NCI-H748 (cell line): ENCODE data around the gene RASSF1.
A peak's percentile ranks its signal among the peaks of the same experiment; 100 is the strongest.

Experiments used
- DNase-seq: peaks from one replicate; lab custom pipeline; 2025; ENCODE audit not compliant: unreplicated experiment; lab: John Stamatoyannopoulos, UW

Gene RASSF1, protein sequence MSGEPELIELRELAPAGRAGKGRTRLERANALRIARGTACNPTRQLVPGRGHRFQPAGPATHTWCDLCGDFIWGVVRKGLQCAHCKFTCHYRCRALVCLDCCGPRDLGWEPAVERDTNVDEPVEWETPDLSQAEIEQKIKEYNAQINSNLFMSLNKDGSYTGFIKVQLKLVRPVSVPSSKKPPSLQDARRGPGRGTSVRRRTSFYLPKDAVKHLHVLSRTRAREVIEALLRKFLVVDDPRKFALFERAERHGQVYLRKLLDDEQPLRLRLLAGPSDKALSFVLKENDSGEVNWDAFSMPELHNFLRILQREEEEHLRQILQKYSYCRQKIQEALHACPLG

GRCh38 chr3:50340448-50341329 is at the start of gene RASSF1:
TSS of gene RASSF1 (minus strand) at chr3:50340836. CDS start at chr3:50340805, 31 bp downstream.
- no peak for DNase-seq

GRCh38 chr3:50389414-50389767 is 48.8 kb upstream of the RASSF1 start:
- DNase-seq, result no peak

DNA sequence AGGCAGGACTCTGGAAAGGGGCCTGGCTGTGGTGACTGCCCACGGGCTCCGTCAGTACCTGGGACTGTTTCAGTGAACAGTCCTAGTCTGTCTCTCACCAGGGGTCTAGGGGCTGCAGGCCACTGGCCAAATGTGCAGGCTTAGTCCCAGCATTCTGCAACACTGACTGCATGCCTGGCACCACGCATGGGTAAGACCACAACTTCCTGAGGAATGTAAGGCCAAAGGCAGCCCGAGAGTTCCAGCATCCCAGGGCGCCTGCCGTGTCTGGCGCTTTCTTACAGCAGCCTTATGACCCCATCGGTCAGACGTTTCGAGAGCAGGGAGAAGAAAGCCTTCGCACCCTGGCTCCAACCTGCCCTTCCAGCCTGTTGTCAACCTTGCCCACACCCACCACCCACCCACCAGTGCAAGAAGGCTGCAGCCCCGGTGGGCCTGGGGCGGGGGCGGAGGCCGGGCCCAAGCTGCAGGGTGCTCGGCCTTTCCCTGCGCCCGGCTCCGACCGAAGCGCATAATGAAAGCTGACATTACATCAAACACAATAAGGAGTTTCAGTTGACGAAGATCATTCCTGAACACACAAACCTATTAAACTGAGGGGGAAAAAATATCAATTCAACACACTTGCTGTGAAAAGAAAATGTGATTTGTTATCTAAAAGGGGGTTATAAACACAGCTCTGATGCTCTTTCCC is 48.2 kb upstream of the RASSF1 start:
- DNase-seq, result no peak

DNA sequence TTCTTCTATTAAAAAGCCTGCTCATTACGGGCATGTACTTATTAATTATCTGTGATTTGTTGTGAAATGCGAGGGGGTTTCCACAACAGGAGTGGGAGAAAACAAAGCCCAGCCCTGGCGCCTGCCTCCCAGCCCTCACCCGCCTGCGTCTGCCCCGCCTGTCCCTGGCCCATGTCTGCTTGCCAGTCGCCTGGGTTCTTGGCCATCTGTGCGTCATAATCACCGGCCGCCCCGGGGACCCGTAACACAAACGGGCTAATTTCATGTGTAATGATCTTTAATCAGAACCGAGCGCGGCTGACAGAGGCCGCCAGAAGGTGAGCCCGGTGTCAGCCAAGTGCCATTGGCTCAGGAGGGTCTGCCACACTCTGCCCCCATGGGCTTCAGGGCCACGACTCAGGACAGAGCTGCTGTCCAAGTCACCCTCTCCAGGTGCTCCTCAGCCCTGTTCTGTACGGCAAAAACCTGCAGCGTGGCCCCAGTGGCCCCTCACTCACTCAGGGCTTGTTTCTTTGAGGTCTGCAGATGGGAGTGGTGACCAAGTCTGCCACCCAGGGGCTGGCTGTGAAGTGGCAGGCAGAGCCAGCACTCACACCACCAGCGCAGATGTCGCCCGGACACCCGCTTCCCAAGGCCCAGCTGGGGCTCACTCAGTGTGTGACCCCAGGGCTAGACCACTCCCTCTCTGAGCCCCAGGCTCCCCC is 47.5 kb upstream of the RASSF1 start:
- DNase-seq, result peak; percentile 20

DNA sequence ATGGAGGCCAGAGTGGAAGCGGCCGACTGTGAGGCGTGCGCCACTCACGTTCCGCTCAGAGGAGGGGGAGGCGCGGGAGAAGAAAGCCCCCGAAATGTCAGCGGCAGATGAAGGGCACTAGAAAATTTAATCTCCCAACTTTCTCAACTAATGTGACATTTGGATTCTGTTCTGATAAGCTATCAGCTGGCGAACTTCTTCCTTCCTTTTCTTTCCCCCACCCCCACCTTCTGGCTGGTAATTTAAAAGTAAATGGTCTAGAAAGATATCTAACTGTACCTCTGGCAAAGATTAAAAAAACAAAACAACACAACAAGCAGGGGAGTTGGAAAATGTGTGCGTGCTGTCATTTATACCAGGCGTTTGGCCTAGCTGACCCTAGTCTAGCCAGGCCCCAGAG is 45.1 kb upstream of the RASSF1 start:
- no peak for DNase-seq

DNA sequence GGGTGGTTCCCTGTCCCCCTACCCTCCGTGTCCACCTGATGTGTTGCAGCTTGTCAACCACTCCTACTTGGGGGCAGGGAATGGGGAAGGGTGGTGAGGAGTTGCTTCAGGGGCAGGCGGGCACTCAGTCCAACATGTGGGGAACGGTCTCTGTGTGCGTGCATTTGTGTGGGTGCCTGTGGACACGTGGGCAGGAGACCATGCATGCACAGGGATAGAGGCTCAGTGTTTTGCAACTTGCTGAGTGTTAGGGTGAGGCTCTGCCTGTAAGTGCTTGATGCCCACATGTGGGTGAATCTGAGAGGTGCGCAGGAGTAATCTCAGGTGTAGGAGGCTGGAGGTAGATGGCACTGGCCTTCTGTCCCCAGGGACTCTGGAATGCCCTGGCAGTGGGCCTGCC is 43.1 kb upstream of the RASSF1 start:
- no peak for DNase-seq

DNA sequence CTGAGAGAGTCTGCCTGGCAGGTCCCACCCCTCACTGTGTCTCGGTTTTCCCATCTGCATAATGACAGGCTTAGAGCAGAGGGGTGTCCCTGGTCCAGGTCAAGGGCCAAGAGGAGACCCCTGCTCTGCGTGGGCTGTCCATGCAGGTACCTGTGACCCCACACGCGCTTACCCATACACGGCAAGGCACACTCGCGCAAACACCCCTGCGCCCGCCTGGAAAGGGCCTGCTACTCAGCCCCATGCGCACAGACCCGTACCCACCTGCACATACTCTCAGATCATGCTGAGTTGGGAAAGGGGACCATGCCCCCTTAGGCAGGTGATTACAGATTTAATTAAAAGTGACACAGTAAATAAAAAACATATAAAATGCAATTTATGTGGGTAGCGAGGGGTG is 42.1 kb upstream of the RASSF1 start:
- DNase-seq, result no peak

GRCh38 chr3:50381383-50381782 is 40.7 kb upstream of the RASSF1 start:
- DNase-seq, result peak; percentile 0

DNA sequence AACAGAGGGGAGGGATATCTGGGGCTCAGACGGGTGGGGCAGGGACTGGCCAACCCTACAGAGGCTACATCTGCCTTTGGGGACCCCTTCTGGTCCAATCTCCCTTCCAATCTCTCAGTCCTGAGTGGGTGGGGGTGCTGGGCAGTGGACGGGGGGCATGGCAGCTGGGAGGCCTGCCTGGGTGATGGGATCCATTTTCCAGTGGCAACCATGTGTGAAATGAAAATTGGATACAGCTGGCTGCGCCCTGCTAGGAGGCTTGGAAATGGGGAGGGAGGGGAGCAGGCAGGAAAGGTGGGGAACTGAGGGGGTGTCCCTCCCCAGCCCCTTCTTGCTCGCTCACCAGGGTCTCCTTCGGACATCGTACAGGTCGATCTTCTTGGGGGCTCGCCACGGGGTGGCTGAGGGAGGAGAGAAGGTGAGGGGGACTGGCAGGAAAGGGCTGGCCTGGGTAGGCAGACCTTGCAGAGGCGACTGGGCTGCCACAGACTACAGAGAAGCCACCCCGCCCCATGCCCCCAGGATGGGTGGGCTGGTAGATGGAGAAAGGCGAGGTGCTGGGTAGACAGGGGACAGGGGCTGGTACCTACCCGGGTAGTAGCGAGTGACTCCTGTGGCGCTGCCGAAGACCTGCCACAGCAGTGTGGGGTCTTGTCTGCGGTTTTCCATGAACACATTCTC is 39.9 kb upstream of the RASSF1 start:
- DNase-seq, result no peak

GRCh38 chr3:50378757-50379156 is 38.1 kb upstream of the RASSF1 start:
- no peak for DNase-seq

DNA sequence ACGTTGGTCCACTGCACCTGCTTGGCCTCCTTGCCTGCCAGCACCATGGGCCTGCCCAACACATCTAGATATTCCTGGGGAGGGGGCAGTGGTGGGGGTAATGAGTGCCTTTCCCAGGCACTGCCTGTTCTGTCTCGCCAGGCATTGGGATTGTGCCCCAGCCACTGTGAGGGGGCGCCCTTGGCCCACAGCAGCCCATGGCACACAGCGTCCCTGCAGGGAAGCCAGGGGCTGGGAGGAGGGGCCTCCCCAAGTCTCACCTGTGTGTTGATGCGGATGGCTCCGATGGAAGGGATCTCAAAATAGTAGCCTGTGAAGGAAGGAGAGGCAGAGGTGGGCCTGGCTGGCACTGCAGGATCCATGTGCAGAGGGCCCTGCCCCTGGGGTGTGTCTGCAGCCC is 37.4 kb upstream of the RASSF1 start:
- DNase-seq, result no peak

DNA sequence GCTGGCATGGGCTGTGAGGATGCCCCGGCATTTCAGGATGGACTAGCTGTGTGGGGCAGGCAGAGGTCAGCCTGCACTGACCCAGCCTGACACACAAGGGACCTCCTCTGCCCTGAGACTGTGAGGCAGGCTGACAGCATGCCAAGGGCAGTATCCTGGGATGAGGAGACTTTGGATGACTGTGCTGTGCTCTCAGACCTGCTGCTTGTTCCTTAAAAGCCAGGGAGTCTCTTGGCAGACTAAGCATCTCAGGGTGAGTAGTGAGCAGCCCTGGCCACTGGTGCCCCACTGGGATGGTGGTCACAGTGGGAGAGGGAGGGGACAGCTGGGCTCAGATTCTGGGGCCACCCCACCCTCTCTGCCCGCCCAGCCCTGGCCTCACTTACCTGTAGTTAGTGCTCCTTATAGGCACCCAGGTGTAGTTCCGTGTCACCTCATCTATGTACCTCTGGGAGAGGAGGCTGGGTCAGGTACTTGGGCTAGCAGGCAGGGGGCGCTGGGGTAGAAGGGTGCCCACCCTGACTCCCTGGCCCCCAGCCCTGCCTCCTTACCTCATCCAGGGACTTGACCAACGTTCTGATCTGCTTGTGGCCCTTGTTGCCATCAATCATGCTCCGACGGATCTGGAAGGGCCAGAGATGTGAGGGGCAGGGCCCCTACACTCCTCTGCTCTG is 34.8 kb upstream of the RASSF1 start:
- peak; percentile 7 for DNase-seq

- no peak for DNase-seq
Observed at GRCh38 chr3:50374363-50375257, 34.0 kb upstream of the RASSF1 start.

- DNase-seq, result peak; percentile 4
Observed at GRCh38 chr3:50373146-50374051, 32.8 kb upstream of the RASSF1 start.

GRCh38 chr3:50372349-50372748 is 31.7 kb upstream of the RASSF1 start:
- no peak for DNase-seq

- no peak for DNase-seq
Observed at GRCh38 chr3:50371133-50371685, 30.6 kb upstream of the RASSF1 start.

DNA sequence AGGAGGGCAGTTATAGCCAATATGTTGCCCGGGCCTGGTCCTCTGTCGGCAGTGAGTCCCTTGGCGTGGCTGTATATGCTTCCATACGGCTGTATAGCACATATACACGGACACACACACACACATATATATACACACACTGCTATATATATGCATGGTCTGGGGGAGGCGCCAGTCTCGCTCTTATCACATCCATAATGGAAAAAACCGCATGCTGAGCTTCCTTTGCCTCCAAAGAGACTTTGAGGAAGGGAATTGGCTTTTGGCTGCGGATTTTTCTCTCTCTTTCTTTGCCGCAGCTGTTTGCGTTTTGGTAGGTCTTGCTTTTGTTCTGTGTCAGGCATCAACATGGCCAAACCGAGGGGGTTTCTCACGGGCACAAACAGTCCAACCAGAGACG is 30.0 kb upstream of the RASSF1 start:
- DNase-seq, result peak; percentile 40
